IPS-20b (cell line): Measurements from ENCODE around the gene TPO.
"Not testable (repeated sequence)": the region's sequence is repeated elsewhere in the genome, so short reads cannot be mapped to it uniquely, and the experiment has no call there.

Source experiments
- H3K27ac ChIP-seq: one replicate; pipeline ENCODE4 v1.5.1; 2013; ENCODE audit warnings: low read length
- H3K27me3 ChIP-seq: 2 replicates; pipeline ENCODE4 v1.6.1; 2013; ENCODE audit warnings: mild to moderate bottlenecking, low read length, inconsistent platforms; ENCODE audit not compliant: insufficient read depth
- H3K36me3 ChIP-seq: 2 replicates; pipeline ENCODE4 v1.6.1; 2013; ENCODE audit warnings: low read depth, mild to moderate bottlenecking, inconsistent platforms, low read length, moderate library complexity; ENCODE audit not compliant: insufficient read depth
- H3K4me1 ChIP-seq: 2 replicates; pipeline ENCODE4 v1.6.1; 2013; ENCODE audit warnings: mild to moderate bottlenecking, control low read depth, inconsistent platforms, low read length, moderate library complexity; ENCODE audit not compliant: insufficient read depth
- H3K4me3 ChIP-seq: 2 replicates; pipeline ENCODE4 v1.5.1; 2013; ENCODE audit warnings: mild to moderate bottlenecking, low read length, inconsistent platforms
- H3K9ac ChIP-seq: 2 replicates; pipeline ENCODE4 v1.6.1; 2013; ENCODE audit warnings: low read depth, mild to moderate bottlenecking, inconsistent platforms, low read length, moderate library complexity
- H3K9me3 ChIP-seq: 2 replicates; pipeline ENCODE4 v1.6.1; 2013; ENCODE audit warnings: mild to moderate bottlenecking, low read depth, low read length, inconsistent platforms; ENCODE audit not compliant: insufficient read depth

Gene TPO

GRCh38 chr2:1488181-1488671 is 75.0 kb downstream of the TPO start:
- no peak overlapping the region for H3K9ac ChIP-seq
- no peaks in the 10 kb centered on the region for H3K27me3 ChIP-seq
- no peaks in the 10 kb centered on the region for H3K36me3 ChIP-seq
- H3K9me3 ChIP-seq, result no peaks in the 10 kb centered on the region
- no peak overlapping the region for H3K4me3 ChIP-seq
- H3K27ac ChIP-seq, result no peak overlapping the region
- no peaks in the 10 kb centered on the region for H3K4me1 ChIP-seq

GRCh38 chr2:1488851-1489250 is 75.6 kb downstream of the TPO start:
- Histone ChIP-seq H3K4me3 (no peak overlapping the region), H3K27ac (no peak overlapping the region), H3K4me1 (no peaks in the 10 kb centered on the region), H3K9me3 (no peaks in the 10 kb centered on the region), H3K9ac (no peak overlapping the region), H3K36me3 (no peaks in the 10 kb centered on the region), H3K27me3 (no peaks in the 10 kb centered on the region)

- Histone ChIP-seq H3K27ac (no peak overlapping the region), H3K9me3 (no peaks in the 10 kb centered on the region), H3K9ac (no peak overlapping the region), H3K27me3 (no peaks in the 10 kb centered on the region), H3K4me3 (no peak overlapping the region), H3K4me1 (no peaks in the 10 kb centered on the region), H3K36me3 (no peaks in the 10 kb centered on the region)
These were observed 76.2 kb downstream of the TPO start for GRCh38 chr2:1489486-1489885.

- H3K4me3 ChIP-seq, H3K9ac ChIP-seq, H3K27ac ChIP-seq, H3K9me3 ChIP-seq, H3K36me3 ChIP-seq, H3K27me3 ChIP-seq, H3K4me1 ChIP-seq: not testable (repeated sequence)
These were observed 77.1 kb downstream of the TPO start for GRCh38 chr2:1490381-1490780.

GRCh38 chr2:1491751-1492150 is 78.5 kb downstream of the TPO start:
- H3K27ac ChIP-seq, result no peak overlapping the region
- no peaks in the 10 kb centered on the region for H3K4me1 ChIP-seq
- no peak overlapping the region for H3K9ac ChIP-seq
- no peaks in the 10 kb centered on the region for H3K9me3 ChIP-seq
- H3K36me3 ChIP-seq, result no peaks in the 10 kb centered on the region
- H3K4me3 ChIP-seq, result no peak overlapping the region
- H3K27me3 ChIP-seq, result no peaks in the 10 kb centered on the region

GRCh38 chr2:1492231-1492630 is 79.0 kb downstream of the TPO start:
- not testable (repeated sequence) for H3K27ac ChIP-seq, H3K4me3 ChIP-seq, H3K4me1 ChIP-seq, H3K9ac ChIP-seq, H3K36me3 ChIP-seq, H3K9me3 ChIP-seq, H3K27me3 ChIP-seq

- Histone ChIP-seq H3K9ac (no peak overlapping the region), H3K4me1 (no peaks in the 10 kb centered on the region), H3K4me3 (no peak overlapping the region), H3K27me3 (no peaks in the 10 kb centered on the region), H3K36me3 (no peaks in the 10 kb centered on the region), H3K27ac (no peak overlapping the region), H3K9me3 (no peaks in the 10 kb centered on the region)
These were observed 79.6 kb downstream of the TPO start for GRCh38 chr2:1492711-1493430.

- no peaks in the 10 kb centered on the region for H3K4me1 ChIP-seq
- H3K27me3 ChIP-seq, result no peaks in the 10 kb centered on the region
- H3K4me3 ChIP-seq, result no peak overlapping the region
- no peak overlapping the region for H3K27ac ChIP-seq
- no peaks in the 10 kb centered on the region for H3K9me3 ChIP-seq
- H3K36me3 ChIP-seq, result no peaks in the 10 kb centered on the region
- H3K9ac ChIP-seq, result no peak overlapping the region
These were observed 80.3 kb downstream of the TPO start for GRCh38 chr2:1493431-1494126.

GRCh38 chr2:1494257-1494656 is 81.0 kb downstream of the TPO start:
- no peaks in the 10 kb centered on the region for H3K36me3 ChIP-seq
- no peaks in the 10 kb centered on the region for H3K9me3 ChIP-seq
- no peak overlapping the region for H3K27ac ChIP-seq
- H3K4me3 ChIP-seq, result no peak overlapping the region
- no peak overlapping the region for H3K9ac ChIP-seq
- no peaks in the 10 kb centered on the region for H3K27me3 ChIP-seq
- H3K4me1 ChIP-seq, result no peaks in the 10 kb centered on the region

GRCh38 chr2:1494906-1495305 is 81.6 kb downstream of the TPO start:
- Histone ChIP-seq H3K4me1 (no peaks in the 10 kb centered on the region), H3K36me3 (no peaks in the 10 kb centered on the region), H3K9ac (no peak overlapping the region), H3K9me3 (no peaks in the 10 kb centered on the region), H3K4me3 (no peak overlapping the region), H3K27me3 (no peaks in the 10 kb centered on the region), H3K27ac (no peak overlapping the region)

- no peak overlapping the region for H3K4me3 ChIP-seq
- no peaks in the 10 kb centered on the region for H3K27me3 ChIP-seq
- no peaks in the 10 kb centered on the region for H3K9me3 ChIP-seq
- no peak overlapping the region for H3K9ac ChIP-seq
- no peaks in the 10 kb centered on the region for H3K36me3 ChIP-seq
- H3K4me1 ChIP-seq, result no peaks in the 10 kb centered on the region
- H3K27ac ChIP-seq, result no peak overlapping the region
These were observed 82.6 kb downstream of the TPO start for GRCh38 chr2:1495676-1496358.

GRCh38 chr2:1496359-1496821 is 83.1 kb downstream of the TPO start:
- no peaks in the 10 kb centered on the region for H3K36me3 ChIP-seq
- H3K27me3 ChIP-seq, result no peaks in the 10 kb centered on the region
- no peaks in the 10 kb centered on the region for H3K9me3 ChIP-seq
- no peak overlapping the region for H3K9ac ChIP-seq
- no peak overlapping the region for H3K4me3 ChIP-seq
- H3K27ac ChIP-seq, result no peak overlapping the region
- no peaks in the 10 kb centered on the region for H3K4me1 ChIP-seq
